Cerebellar nuclear complex (tissue), 1 donor: ENCODE measurements around the gene LMO1.

Experiments used
- DNase-seq, 2 experiments: peaks; one replicate each; lab custom pipeline; 2025; lab: John Stamatoyannopoulos, UW

The LMO1 gene

GRCh38 chr11:8263769-8264410 lies at the start of gene LMO1:
Gene LMO1 (minus strand): TSS chr11:8263878. CDS start chr11:8263362, 516 bp downstream.
- peak in 1 of 2 experiments; percentile 70 for DNase-seq

DNA sequence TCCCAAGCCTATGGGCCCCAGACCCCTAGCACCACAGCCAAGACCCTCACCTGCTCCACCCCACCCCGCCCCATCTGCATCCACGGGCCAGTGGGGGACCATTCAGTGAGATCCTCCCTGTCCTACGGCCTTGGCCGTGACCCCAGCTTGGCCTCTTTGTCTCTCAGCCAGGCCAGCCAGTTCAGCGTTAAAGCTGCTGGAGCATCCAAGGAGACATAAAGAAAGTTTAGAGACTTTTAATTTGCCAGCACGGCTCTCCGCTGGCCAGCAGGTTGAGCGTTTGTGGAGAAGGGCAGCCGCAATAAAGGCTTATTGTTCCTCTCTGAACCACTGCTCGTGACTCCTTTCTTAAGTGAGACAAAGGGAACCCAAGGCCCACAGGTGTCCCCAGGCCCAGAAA lies 49.3 kb upstream of the LMO1 start:
- DNase-seq, result no peak

- DNase-seq, result no peak
Observed at GRCh38 chr11:8311366-8311765, 47.7 kb upstream of the LMO1 start.

DNA sequence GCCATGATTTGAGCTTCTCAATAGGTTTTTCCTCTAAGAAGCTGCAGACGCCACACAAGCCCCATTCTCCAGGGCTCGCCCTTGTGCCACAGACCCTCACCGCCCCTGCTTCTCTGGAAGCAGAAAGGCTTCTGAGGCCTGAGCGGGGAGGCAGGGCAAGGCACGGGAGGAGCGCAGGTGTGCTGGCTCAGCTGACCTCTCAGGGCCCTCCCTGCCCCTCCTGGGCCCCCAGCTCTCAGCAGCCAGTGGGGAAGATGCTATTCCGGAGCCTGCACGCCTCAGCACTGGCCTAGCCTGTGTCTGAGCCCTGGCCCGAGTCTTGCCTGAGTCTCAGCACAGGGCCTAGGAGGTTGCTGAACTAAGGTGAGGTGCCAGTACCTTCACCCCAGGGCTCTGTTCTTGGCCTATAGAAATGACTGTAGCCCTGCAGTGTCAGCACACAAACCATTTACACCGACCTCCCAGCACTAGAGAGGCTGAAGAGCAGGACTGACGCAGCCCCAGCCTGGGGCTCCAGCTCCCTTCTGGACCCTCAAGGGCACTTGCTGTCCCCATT lies 47.1 kb upstream of the LMO1 start:
- no peak for DNase-seq

DNA sequence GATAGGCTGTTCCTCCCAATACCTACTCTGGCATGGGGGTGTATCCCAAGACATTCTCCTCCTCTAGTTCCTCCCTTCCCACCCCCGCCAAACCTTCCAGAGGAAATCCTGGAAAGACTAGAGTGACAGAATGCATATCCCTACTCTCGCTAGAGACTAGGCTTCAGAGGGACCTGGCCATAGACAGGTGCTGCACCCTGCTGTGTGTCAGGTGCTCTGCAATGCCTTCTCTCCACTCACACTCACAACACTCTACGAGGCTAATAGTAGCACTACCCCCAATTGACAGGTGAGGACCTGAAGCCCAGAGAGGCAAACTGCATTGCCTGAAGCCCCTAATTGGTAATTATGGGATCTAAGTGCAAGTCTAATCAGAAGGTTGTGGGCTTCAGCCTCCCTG lies 46.2 kb upstream of the LMO1 start:
- no peak for DNase-seq

- DNase-seq, result no peak
Observed at GRCh38 chr11:8309311-8309710, 45.6 kb upstream of the LMO1 start.

GRCh38 chr11:8307601-8308000 lies 43.9 kb upstream of the LMO1 start:
- no peak for DNase-seq

GRCh38 chr11:8301622-8302021 lies 37.9 kb upstream of the LMO1 start:
- no peak for DNase-seq

GRCh38 chr11:8298801-8299786 lies 35.4 kb upstream of the LMO1 start:
- DNase-seq, result no peak

DNA sequence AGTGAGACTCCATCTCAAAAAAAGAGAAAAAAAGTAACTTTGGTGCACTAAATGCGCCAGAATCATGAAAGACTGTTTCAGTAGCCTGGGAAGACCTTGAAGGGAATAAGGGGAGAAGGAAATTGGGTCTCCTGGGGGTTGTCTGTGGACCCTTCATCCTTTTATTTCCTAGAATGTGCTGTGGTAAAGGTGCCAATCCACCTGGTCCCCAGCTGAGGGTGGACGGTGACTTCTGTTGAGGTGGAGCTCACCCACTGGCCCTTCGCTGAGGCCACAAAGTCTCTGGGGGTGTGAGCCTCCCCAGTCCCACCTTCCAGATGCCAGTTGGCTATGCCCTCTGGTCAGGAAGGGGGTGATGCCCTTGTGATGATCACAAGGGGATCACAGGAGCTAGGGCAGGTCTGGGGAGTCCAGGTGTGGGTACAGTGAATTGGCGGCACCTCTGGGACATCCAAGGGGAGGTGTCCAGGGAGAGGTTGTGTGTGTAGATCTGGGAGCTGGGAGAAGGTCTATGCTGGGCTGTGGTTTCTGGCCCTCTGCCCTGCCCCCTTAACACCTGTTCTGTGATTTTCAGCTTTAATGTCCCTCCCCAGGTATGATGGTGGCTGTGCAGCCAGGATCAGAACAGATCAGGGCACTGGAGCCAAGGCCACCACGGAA lies 34.2 kb upstream of the LMO1 start:
- DNase-seq, result no peak

DNA sequence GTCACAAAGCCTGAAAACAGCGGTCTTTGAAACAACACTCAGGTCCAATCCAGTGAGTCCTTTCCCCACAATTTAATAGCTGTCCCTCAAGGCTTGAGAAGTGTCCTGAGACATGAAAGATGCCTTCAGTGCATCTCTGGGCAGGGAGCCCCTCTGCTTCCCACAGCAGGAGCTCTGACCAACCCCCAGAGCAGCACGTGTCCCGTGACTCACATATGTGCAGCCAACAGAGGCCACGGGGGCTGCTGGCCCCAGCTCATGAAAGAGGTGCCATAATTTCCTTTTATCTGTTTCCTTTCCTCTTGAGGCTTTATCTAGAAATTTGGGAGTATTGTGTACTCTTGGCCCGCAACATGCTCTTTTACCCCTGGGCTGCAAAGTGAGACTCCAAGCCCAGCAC lies 33.2 kb upstream of the LMO1 start:
- no peak for DNase-seq

DNA sequence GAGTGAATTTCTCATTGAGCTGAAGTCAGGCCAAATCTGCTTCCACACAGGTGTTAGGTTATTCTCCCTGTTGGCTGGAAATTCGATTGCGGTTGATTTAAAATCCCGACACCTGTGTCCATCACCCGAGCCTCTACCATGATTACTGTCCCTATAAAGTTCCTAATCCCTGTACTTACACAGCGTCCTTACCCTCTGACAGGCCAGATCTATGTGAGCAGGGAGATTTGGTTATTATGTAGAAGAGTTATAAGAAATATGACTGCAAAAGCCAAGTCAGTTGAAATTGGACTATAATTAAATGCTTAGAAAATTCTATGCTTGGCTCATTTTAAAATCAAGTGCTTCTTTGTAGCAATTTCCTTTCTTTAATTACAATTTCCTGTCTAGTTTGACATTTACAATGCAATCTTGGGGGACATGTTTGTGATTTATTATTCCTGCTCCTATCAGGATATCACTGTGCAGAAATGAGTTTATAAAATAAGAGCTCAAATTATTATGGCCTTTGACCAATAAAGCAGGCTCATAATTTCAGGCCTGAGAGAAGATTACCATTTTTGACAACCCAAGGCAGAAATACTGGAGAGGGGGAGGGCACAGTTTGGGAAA lies 32.5 kb upstream of the LMO1 start:
- DNase-seq, result no peak

DNA sequence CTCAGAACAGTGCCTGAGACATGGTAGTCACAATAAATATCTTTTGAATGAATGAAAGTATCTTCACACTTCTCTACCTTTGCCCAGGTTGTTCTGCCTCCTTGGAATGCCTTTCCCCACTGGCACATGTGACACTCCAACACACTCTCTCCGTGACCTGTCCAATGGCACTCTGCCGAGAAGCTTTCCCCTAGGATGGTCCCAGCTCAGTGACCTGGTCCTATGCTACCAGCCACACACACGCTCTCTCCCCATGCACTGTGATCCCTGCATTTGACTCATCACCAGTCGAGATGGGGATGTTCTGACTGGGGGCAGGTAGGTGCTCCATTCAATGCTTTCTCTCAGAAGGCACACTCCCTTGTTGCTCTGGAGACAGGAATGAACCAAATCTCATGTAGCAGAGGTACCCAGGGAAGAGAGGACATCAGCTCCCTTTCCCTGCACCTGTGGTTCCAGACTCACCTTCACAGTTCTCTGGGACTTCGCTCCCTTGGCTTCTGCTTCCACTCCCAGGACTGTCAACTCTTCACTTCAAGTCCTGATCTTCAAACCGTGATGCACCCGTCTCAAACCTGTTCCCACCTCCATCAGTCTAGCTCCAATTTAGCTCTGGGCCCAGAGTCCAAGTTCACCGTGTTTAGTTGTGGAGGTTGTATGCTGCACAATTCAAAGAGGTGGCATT lies 30.7 kb upstream of the LMO1 start:
- no peak for DNase-seq

DNA sequence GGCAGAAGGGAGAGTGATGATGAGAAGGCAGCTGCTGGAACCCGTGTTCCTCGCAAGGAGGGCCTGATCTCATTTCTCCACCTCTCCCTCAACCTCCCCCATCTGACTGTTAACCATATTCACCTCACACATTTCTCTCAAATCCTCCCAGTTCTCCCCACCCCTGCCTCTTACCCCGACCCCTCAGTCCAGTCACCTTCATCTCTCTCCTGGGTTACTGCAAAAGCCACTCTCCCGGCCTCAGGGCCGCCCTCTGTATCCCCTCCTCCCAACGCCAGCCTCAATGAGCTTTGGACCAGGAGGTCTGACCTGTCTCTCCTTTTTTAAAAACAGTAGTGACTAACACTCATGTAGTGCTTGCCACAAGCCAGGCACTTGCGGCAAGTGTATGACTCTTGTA lies 29.5 kb upstream of the LMO1 start:
- DNase-seq, result no peak

- no peak for DNase-seq
Observed at GRCh38 chr11:8292351-8292750, 28.7 kb upstream of the LMO1 start.

DNA sequence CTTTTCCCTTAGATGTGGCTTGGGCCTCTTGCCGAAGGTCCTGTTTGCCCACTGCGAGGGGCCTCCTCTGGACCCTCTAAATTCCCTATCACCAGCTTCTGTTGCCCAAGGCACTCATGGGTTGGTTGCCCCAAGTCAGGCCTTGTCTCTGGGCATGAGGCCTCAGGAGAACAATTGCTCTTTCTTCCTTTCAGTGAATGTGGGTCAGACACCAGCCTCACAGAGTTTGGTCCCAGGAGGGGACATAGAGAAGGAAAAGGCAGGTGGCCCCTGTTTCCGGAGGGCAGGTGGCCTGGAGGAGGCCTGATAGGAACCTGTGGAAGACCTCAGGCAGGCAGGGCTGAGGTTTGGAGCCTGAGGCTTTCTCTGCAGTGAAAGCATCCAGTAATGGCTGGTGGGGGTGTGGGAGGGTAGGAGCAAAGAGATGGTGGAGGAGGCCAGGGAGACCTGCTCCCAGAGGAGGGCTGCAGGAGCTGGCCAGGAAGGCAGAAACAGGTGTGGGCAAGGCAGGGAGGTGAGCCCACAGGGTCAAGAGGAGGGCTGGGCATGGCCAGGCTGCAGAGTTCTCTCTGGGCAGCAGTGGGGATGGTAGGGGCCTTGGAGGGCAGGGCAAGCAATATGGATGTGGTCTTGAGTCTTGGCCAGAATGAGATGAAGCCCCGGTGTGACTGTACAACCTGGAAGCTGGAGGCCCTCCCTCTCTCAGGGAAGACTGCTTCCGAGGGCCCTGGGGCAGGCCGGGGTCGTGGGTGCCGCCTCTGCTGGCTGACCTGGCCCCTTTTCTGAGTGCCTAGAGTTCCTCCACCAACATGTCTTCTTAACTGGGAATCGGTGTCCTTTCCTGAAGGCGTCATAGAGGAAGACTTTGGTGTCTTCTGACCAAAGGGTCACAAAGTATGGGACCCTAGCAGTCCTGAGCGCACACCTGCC lies 28.0 kb upstream of the LMO1 start:
- no peak for DNase-seq

DNA sequence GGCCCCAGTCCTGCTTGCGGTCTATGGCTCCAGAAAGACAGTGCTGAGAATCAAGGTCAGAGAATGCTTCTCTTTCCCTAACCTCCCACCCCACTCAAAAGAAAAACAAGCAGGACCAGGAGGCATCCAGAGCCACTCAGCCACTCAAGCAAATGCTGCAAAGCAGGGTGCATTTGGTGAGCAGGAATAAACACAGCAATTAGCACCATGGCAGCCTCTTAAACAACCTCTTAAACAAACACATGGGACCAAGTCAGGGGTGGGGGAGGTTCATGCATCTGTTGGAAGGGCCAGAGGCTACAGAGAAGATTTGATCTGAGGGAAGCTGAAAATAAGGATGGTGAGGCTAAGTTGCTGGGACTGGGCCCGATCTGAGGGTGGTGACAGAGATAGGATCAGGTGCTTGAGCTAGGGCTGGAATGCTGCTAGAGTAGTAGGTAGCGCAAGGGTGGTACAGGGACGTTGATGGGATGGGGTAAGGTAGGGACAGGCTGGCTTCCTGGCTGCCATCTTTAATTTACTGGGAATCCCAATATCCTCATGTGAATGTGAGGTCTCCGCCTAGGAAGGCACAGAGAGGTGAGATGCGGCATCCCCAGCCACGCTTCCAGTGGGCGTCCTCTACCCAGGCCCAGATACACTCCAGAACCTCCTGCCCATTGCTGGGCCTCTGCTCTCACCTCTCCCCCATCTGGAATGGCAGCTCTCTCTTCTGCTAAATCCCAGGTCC lies 26.6 kb upstream of the LMO1 start:
- no peak for DNase-seq

- no peak for DNase-seq
Observed at GRCh38 chr11:8289492-8289918, 25.8 kb upstream of the LMO1 start.

DNA sequence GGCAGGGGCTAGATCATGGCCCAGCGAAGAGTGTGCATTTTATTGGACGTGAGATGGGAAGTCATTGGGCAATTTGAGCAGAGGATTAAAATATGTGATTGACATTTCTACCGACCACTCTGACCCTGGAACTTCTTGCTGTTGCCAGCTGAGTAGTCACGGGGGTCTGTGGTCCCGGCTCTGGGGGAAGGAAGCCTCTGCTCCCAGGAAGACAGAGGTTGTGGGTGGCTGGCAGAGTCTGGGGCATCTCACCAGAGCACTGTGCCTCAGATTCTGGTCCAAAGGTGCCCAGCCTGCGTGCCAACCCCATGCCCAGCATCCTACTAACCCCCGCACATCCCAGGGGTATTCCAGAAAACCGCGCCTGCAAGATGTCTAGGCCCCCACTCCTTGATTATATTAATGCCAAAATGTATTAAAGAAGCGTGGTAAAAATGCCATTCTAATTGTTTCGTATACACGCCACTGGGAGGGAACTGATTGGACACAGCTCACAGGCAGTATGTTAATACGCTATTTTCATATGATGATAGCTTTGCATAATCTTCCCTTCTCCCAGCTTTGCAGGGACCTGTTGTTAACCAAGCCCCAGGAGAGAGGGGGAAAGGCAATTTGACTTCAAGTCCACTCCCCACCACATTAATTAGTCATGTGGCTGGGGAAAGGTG lies 25.3 kb upstream of the LMO1 start:
- DNase-seq, result no peak
